Measurements from ENCODE around the gene FAHD2A.

GRCh38 chr2:95381212-95382191 lies 21.0 kb upstream of the FAHD2A start:
- no peak for TF ChIP-seq CTCF (IDR thresholded peaks at IDR 0.05; ENCODE audit: insufficient read depth, low read length, poor library complexity, severe bottlenecking)
- no peak for TF ChIP-seq EZH2phosphoT487 (conservative IDR thresholded peaks at IDR 0.05; ENCODE audit: low read length)
